Measurements from ENCODE around the gene GMDS. TPM values are rescaled to one million over a fixed set of nuclear protein-coding genes. Genes with fewer than 3 reads are reported as not detected.

Gene GMDS
- total RNA-seq, 1 experiment from 2014 or later: 35.0 TPM

- ATAC-seq: no peak
- CTCF ChIA-PET: no interaction called here
Measured at GRCh38 chr6:1987640-1988039, 257.8 kb downstream of the GMDS start.

More at GRCh38 chr6:1987640-1988039, 257.8 kb downstream of the GMDS start:
- no peak for TF ChIP-seq ZNF512 (CRISPR knock-in tag; IDR thresholded peaks at IDR 0.05; ENCODE audit: borderline replicate concordance)
- TF ChIP-seq ZNF232 (CRISPR knock-in tag; IDR thresholded peaks at IDR 0.05): no peak
- TF ChIP-seq SMAD3 (CRISPR knock-in tag; IDR thresholded peaks at IDR 0.05; ENCODE audit: borderline replicate concordance): no peak
- no peak for TF ChIP-seq ZNF425 (CRISPR knock-in tag; conservative IDR thresholded peaks at IDR 0.05)
- TF ChIP-seq ARID4B (CRISPR knock-in tag; IDR thresholded peaks at IDR 0.05; ENCODE audit: borderline replicate concordance): no peak
- TF ChIP-seq ZNF121 (CRISPR knock-in tag; IDR thresholded peaks at IDR 0.05): no peak
- no peak for TF ChIP-seq ZNF416 (CRISPR knock-in tag; IDR thresholded peaks at IDR 0.05)
- no peak for TF ChIP-seq ZSCAN18 (CRISPR knock-in tag; IDR thresholded peaks at IDR 0.05)
- TF ChIP-seq E2F4 (CRISPR knock-in tag; IDR thresholded peaks at IDR 0.05; ENCODE audit: borderline replicate concordance, low read depth): no peak
- no peak for TF ChIP-seq GTF2I (CRISPR knock-in tag; conservative IDR thresholded peaks at IDR 0.05)
- TF ChIP-seq FOXP4 (CRISPR knock-in tag; IDR thresholded peaks at IDR 0.05): no peak
- no peak for TF ChIP-seq ATF2 (CRISPR knock-in tag; IDR thresholded peaks at IDR 0.05; ENCODE audit: borderline replicate concordance, low read depth)
- no peak for TF ChIP-seq HMGA2 (CRISPR knock-in tag; IDR thresholded peaks at IDR 0.05)
- TF ChIP-seq ELF4 (CRISPR knock-in tag; IDR thresholded peaks at IDR 0.05; ENCODE audit: low read depth): no peak
- TF ChIP-seq PREB (CRISPR knock-in tag; IDR thresholded peaks at IDR 0.05; ENCODE audit: borderline replicate concordance): no peak
- TF ChIP-seq ZNF219 (CRISPR knock-in tag; IDR thresholded peaks at IDR 0.05; ENCODE audit: borderline replicate concordance): no peak
- no peak for TF ChIP-seq RORB (CRISPR knock-in tag; IDR thresholded peaks at IDR 0.05)
- no peak for TF ChIP-seq ZBTB43 (CRISPR knock-in tag; IDR thresholded peaks at IDR 0.05)
- TF ChIP-seq NFYB (CRISPR knock-in tag; conservative IDR thresholded peaks at IDR 0.05; ENCODE audit: low read depth): no peak
- H3K4me3 Mint-ChIP-seq: no peak overlapping the region
- peaks cover 28% of the 10 kb centered on the region for H3K9me3 Mint-ChIP-seq
- peaks cover 14% of the 10 kb centered on the region for H3K36me3 Mint-ChIP-seq
- POLR2A ChIA-PET: no interaction called here
- no peak overlapping the region for H3K27ac Mint-ChIP-seq
- no peak for DNase-seq (ENCODE audit: low spot score)
- no peaks in the 10 kb centered on the region for H3K27me3 Mint-ChIP-seq (ENCODE audit: low read depth)
- H3K4me1 Mint-ChIP-seq: peaks cover 9% of the 10 kb centered on the region

Data from WTC11 (cell line).